NCI-H526 treated with DMSO at 0.1 percent for 48 hours (cell line): ENCODE measurements around the gene C8G.

Experiments used
- DNase-seq: peaks from one replicate; lab custom pipeline; 2025; lab: John Stamatoyannopoulos, UW

Gene C8G

DNA sequence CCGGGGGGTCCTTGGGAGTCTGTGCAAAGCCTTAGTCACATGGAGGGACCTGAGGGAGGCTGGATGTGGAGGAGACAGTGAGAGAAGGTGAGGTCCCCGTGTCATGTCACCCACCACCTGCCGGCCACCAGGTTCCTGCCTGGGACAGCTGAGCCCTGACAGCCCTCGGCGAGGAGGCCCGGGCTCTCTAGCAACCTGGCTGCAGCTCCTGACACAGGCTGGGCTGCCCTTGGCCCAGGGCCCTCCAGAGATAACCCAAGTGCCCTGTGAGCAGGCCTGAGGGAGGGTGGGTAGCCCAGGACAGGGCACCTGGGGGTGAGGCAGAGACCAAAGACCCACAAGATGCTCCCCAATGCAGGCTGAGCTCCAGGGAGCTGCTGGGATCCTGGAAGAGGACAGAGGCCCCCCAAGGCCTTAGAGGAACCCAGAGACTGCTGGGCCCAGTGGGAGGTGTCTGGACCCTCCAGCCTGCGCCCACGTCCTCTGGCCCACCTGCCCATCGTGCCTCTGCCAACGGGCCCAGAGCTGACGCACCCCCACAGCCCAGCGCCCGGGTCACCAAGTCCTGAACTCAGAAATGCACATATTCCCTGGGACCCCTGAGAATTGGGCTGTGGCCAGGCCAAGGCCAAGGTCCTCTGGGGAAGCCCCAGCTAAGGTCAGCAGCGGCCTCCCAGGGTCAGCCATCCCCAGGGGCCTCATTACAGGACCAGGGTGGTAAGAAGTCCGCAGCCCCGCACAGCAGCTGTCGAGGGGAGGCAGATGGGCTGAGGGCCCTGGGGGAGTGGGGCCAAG is 23.5 kb downstream of the C8G start:
- no peak for DNase-seq

DNA sequence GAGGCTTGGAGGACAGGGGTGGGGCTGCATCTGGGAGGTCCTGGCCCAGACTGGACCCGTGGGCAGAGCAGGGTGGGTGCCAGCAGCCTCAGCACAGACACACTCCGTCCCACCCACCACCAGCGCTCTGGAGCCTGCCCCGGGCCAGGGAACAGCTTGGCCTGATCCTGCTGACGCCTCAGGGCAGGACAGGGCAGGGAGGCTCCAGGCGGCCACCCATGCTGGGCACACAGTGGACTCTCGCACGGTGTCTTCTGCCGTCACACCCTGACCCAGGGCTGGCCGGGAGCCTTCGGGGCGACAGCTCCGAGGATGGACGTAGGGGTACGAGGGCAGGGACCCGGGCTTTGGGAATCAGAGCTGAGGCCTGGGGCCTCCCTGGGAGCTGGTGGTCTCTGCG is 24.1 kb downstream of the C8G start:
- DNase-seq = no peak

DNA sequence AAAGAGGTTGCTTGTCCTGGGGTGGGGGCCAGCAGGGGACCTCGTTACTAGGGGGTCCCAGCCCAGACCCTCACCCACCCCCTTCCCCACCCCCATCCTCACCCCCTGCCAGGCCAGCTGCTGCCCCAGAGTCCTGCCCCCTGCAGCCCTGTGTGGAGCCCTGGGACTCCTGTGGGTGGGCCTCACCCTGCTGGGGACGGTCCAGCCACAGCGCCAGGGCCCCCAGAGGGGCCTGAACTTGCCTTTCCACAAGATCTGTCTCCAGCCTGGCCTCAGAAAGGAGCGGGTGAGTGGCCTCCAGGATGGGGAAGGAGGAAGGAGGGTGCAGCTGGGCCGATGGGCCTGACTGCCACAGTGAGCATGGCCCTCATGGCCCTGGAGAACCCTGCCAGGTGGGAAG is 24.7 kb downstream of the C8G start:
- DNase-seq = no peak

DNA sequence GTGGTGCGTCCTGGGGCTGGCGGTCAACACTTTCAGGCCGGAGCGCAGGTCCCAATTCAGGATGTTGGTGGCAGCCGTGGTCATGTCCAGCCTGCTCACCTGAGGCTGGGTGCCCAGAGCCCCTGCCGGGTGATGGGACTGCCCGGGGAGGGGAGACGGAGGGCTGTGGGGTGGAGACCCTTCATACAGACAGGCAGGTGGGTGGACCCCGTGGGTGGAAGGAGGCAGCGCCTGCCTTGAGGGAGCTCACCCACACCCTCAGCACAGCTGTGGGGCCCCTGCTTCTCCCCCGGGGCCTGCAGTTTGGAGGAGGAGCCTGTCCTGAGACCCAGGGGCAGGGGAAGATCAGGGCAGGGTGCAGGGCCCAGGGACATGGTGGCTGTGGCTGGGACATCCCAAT is 25.3 kb downstream of the C8G start:
- DNase-seq = no peak

DNA sequence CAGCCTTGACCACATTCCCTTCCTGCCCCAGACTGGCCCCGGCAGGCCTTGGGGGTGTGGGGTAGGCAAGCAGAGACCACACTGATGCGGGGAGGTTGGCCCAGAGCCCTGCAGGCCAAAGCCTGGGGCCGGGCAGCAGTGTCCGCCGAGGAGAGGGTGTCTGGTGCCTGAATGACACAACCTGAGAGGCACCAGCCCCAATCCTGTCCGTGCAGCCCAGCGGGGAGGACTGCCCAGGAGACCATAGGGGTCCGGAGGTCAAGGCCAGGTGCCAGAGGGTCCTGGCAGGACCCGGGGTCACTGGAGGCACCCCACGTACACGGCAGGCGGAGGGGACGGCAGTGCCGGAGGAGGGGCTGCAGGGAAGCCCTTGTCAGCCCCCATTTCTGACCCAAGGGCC is 26.7 kb downstream of the C8G start:
- DNase-seq = no peak

DNA sequence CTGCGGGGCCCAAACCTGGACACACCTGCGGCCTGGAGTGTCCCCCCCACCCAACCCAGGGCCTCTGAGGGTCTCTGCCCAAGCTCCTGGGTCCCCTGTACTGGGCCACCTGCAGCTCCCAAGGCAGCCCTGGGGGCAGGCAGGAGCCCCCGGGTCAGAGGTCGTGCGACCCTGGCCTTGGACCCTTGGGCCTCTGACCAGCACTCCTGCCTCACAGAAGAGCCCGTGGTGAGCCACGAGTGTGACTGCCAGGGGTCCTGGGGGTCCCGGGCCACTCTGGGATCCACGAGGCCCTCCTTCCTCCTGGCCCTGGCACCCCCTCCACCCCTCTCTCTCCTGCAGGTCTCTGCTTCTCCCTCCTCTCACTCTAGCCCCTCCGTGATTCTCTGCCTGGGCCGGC is 27.3 kb downstream of the C8G start:
- DNase-seq = no peak

DNA sequence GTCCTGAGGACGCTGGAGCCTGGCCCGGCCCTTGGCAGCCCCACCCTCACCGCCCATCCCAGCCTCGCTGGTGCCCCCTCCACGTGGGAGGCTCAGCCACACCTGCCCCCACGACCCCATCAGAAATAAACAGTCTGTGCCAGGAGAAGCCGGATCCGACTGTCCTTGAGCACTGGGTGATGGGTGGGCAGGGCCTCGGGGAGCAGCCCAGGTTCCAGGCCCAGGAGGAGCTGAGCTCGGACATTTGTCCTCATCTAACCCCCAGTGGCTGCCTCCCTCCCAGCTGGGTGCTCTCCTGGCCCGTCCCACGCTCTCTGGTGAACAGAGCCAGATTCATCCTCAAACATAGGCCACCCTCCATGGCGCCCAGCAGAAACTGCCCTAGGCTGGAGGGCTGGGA is 27.7 kb downstream of the C8G start:
- no peak for DNase-seq

DNA sequence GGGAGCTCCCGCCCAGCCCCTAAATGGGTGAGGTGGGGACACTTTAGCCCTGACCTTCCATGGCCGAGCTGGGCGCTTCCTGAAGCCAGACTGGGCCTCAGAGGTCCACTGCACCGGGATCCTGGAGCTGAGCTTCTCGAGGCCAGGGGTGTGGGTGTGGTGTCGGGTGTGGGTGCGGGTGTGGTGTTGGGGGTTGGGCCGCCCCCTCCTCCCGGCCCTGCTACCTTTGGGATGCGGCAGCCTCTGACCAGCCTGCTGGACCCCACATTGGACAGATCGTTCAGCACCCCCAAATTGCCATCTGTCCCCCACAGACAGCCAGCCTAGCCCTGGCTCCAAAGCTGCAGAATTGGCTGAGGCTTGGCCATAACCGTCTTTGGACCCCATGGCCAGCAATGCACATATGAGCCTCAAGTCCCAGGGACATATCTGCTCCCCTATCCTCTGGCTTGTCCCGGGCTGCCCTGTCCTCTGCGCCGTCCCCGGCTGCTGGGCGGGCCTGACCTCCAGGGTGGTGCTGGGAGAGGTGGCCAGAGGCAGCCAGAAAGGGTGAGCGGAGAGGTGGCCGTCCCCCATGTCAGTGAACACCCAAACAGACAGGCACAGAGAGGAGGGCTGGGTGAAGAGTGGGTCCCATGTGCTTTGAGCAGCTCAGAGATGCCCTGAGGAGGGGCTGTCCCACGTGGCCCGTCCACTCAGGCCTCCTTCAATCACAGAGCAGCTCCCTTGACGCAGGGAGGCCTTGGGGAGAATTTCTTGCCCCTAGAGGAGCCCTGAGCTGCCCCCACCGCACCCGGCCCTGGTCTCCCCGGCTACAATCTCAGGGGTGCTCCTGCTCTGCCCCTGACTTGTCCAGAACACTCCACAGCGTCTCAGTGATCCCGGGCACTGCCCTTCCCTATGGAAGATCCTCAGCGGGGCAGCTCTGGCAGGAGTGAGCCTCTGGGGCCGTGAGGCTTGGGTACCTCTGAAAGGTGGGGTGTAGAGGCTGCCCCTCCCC is 28.9 kb downstream of the C8G start:
- DNase-seq = no peak

DNA sequence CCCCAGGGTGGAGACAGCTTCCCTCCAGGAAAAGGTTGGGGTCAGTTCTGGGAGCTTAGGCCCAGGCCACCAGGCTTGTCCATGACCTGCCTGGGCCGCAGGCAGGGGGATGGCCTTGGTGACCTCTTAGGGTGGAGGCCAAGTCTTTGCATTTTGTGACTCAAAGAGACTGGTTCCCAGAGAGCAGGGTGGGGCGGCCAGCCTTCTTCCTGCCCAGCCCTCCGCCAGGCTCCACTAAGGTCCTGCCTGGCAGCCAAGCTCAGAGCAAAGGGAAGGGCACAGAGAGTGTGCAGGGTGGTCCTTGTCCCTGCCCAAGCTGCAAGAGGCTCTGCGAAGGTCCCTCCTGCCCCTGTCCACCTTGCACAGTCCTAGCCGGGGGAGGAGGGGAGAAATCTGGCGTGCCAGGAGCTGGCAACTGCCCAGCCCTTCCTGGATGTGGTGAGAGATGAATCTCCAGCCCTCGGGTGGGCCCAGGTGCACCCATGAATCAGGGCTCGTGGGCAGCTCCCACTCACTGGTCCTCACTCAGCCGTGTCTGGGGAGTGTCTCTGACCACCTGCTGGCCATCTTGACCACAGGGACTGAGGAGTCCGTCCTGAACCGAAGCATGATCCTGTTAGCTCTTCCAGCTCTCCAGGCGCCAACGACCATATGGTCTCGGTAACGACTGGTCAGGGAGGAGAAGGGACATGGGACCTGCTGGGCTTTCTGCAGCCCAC is 29.9 kb downstream of the C8G start:
- no peak for DNase-seq

DNA sequence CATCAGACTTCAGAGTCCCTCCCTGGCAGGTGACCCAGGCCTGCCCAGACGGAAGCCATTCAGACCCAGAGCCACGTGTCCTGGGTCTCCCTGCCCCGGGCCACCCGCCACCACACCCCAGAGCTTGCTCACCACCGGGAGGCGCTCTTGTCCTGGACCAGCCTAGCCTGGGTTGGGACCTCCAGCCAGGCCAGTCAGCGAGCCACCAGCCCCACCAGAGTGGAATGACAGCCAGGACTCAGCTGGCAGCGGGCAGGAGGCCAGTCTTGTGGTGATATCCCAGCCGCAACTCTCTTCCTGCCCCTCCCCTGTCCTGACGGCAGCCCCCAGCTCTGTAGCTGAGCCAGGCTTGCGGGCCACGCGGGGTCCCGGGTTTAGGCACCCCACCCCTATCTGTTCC is 30.6 kb downstream of the C8G start:
- DNase-seq = no peak

DNA sequence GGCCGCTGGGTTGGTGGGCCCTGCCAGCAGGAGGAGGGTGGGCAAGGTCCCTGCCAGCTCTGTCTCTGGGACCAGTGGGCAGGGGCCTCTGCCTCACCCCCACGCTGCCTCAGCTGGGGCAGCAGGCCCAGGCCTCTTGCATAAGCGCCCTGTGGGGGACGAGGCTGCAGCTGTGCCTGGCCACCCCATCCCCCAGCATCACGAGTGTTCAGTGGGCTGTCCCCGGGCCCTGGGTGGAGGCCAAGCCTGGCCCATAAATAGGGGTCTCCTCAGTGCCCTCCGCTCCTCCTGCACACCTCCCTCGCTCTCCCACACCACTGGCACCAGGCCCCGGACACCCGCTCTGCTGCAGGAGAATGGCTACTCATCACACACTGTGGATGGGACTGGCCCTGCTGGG is 32.2 kb downstream of the C8G start, which contains the start of gene PTGDS:
TSS of gene PTGDS (plus strand) at position 282 of the 400 bp plus-strand sequence. CDS start at position 357, 75 bp downstream.
- no peak for DNase-seq

DNA sequence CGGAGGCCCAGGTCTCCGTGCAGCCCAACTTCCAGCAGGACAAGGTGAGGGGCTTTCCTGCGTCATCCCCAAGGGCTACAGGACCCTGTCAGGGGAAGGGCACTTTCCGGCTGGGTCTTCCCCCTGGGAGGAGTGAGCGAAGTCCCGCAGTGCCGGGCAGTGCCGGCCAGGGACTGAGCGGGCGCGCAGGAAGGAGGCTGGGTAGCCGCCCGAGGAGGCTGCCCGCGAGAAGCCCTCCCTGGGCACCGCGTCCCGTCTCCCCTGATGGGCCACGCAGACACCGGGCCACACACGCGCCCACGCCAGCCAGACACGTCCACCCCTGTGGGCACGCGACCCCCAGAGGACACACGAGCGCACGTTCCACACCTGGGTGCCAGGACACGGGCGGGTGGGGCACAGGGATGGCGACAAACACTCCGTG is 32.6 kb downstream of the C8G start:
- DNase-seq = no peak

DNA sequence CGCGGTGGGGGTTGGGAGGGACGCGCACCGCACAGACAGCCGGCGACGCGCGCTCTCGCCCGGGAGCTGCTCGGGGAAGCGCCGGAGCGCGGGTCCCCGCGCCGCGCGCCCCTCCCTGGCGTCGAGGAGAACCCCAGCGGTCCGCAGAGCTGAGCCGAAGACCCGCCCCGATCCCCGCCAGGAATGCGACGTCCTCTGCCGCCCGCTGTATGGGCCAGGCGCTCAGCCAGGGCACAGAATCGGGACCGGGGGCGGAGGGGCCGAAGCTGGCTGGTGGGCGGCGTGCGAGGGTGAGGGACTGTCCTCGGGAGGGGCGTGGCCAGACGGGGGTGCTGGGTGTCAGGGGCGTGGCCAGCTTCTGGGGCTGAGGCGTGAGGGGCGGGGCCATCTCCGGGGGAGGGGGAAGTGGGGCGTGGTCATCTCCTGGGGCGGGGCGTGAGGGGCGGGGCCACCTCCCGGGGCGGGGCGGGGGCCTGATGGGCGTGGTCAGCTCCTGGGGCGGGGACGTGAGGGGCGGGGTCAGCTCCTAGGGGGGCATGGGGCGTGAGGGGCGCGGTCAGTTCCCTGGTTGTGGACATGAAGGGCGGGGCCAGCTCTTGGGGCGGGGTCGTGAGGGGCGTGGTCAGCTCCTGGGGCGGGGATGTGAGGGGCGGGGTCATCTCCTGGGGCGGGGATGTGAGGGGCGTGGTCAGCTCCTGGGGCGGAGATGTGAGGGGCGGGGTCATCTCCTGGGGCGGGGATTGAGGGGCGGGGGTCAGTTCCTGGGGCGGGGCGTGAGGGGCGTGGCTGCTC is 33.2 kb downstream of the C8G start:
- DNase-seq = peak; percentile 53

DNA sequence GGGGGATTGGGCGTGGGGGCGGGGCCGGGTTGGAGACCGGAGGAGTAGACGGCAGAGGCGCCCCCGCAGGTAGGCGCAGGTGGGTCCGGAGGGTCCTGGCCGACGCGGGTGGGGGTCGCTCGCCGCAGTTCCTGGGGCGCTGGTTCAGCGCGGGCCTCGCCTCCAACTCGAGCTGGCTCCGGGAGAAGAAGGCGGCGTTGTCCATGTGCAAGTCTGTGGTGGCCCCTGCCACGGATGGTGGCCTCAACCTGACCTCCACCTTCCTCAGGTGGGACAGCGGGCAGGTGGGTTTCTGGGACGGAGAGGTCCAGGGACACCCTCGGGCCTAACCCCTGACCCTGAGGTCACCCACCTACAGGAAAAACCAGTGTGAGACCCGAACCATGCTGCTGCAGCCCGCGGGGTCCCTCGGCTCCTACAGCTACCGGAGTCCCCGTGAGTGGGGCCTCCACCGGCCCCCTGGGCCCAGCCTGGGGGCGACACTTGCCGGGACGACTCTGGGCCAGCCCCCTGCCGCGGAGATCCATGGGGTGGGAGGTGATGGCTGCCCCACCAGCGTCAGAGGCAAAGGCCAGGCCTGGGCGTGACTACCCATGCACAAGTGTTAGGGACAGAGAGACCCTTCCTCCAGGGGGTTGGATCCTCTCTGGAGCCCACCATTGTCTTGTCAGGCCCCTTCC is 34.0 kb downstream of the C8G start:
- DNase-seq = no peak

DNA sequence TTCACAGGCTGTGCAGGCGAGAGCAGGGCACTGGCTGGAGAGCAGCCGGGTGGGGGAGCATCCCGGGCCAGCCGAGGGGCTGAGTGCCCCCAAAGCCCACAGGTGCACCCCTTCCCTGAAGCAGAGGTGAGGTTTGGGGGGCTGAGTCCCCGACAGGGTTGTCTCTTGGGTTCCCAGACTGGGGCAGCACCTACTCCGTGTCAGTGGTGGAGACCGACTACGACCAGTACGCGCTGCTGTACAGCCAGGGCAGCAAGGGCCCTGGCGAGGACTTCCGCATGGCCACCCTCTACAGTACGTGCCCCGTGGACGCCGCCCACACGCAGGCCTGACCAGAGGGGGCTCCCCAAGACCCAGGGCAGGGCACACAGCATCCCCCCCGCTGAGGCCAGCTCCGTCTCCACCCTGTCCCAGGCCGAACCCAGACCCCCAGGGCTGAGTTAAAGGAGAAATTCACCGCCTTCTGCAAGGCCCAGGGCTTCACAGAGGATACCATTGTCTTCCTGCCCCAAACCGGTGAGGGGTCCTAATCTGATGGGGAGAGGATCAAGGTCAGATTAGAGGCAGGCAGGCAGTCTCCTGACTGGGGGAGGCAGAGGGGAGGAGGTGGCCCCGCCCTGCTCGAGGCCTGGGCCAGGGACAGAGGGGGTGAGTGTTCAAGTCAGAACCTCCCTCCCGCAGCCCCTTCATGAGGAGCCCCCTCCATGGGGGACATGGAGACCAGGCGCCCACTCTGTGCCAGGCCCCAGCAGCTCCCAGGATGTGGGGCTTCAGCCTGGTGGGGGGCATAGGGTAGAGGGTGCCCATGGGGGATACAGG is 34.9 kb downstream of the C8G start:
- no peak for DNase-seq

DNA sequence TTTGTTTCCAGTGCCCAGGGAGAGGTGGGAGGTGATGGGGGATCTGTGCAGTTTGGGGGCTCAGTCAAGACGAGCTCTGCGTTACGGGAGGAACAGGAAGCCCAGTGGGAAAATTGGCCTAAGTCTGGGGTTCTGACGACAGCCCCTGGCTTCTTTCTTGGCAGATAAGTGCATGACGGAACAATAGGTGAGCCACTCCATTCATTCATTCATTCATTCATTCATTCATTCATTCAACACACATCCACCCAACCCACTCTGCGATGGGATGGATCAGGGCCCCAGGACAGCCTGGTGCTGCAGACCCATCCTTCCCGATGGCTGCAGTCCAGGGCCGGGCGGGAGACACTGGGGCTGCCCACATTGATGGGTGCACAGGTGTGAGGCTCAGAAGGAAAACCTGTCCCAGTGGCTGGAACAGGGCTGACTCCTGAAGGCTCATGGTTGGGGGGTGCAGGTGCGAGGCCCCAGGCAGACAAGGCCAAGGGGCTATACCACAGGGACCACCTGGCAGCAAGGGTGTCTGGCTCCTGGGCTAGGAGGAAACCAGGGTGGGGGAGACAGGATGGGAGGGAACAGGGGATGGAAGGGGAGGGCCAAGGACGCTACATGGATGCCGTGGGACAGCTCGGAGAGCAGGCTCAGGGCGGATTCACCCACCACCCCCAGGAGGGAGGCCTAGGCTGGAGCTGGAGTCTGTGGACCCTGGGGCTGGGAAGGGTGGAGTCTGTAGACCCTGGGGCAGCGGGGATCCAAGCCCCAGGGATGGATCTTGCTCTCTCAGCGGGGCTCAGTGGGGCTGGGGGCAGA is 35.8 kb downstream of the C8G start:
- no peak for DNase-seq

DNA sequence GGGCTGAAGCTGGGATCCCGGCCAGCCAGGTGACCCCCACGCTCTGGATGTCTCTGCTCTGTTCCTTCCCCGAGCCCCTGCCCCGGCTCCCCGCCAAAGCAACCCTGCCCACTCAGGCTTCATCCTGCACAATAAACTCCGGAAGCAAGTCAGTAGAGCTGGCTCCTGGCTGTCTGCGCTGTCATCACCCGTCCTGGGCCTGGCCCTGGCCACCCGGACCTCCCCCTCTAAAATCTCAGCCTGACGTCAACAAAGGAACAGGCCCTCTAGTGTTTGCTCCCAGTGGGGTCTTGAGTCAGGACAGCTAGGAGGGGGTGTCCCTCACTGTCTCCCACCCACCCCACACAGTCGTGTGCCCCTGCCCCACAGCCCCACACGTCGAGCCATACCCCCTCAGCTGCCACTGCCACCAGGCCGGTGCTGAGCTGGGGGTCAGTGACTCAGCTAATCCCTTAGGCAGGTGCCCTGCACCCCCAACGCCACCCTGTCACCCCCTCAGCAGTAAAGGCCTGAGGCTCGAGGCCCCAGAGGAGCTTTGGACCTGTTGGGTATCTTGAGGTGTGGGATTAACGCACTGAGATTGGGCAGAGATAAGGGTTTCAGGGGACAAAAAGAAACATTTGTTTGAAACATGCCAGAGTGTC is 36.7 kb downstream of the C8G start:
- DNase-seq = no peak

DNA sequence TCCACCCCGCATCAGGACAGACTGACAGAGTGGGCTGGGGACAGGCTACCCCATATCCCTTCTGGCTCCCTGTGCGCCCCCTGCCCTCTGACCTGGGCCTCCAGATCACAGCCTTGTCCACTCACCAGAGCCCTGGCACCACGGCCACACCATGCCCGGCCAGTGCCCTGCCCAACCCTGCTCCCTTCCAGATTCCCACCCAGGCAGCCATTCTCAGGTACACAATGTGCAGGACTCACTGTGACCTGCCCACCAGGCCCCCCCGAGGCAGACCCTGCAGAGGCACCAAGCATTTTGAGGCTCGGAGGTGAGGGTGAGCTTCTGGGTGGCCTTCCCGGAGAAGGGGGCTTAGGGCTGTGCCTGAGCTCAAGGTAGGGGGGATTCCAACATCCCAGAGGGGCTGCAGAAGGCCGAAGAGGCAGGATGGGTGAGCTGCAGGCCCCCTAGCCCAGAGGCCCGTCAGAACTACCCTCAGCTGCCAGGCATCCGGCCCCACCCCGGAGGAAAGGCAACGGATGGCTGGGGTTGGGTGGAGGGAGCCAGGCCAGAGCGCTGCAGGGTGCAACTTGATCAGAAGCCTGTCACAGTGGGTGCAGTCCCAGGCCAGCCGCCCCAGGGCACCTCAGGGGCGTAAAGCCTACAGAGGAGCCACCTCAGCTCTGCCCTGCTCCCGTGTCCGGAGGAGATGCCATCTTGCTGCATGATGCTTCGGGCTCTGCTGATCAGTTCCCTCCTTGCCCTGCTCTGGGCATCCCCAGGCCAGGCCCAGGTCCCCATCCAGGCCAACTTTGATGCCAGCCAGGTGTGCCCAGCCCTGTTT is 37.4 kb downstream of the C8G start, which contains the start of gene LCNL1:
TSS of gene LCNL1 (plus strand) at position 762 of the 820 bp plus-strand sequence. CDS start 594 bp downstream, outside the sequence.
- DNase-seq = no peak
